Activated T-helper 1 cell treated with anti-CD3 and anti-CD28 coated beads, Interleukin-2, amount 50 U/mL, for 16 hours (primary cell): Measurements from ENCODE around the gene DLX3.

Source experiments
- DNase-seq, 2 donors: peaks; one replicate each; pipeline ENCODE4 v3.0.0-alpha.2; 2020; ENCODE audit warnings: low read depth in 1 of 2, low spot score in 1 of 2

Gene DLX3

DNA sequence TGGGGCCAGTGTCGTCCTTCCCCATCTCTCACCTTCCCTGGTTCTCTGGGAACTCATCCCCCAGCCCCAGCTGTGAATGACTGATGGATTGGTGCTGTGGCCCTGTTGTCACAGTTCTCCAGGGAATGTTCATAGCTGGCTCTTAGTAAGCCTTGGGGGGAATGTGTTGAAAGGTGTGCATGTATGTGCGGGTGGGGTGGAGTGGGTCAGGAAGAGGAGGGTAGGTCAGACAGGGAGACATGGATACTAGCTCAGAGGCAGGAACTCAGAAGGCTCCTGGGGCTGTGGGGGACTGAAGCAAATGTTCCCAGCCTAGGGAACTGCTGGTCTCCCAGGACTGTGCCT is 21.8 kb downstream of the DLX3 start:
- DNase-seq = no peak

DNA sequence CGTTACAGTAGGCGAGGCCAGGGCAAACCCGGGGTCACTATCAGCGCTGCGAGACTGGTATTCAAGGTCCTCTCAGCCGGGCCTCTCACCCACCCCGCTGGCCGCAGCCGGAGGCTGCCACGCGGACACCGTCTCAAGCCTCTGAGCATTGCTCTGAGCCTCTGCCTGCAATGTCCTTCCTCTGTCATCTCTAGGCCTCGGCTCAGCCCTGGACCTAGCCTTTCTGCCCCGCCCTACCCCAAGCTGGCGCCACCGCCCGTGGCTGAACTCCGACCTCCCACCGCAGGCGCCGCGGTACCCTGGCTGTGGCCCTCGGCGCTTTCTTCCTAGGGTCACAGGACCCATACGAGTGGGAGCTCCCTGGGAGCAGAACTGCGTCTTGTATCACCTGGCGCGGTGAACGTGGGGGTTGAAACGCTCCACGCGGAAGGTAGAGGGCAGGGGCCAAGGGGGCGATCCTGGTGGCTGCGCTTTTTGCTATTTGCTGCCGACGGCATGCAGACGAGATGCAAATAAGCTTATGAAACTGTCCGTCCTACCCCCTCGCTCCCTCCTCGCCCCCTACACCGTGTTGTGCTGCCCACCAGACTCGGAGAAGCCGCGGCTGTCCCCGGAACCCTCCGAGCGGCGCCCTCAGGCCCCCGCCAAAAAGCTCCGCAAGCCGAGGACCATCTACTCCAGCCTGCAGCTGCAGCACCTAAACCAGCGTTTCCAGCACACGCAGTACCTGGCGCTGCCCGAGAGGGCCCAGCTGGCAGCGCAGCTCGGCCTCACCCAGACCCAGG is 22.3 kb downstream of the DLX3 start:
- DNase-seq = no peak

- DNase-seq = no peak
Observed at GRCh38 chr17:49971848-49972485, 23.1 kb downstream of the DLX3 start.

- DNase-seq = no peak
Observed at GRCh38 chr17:49971199-49971847, 23.7 kb downstream of the DLX3 start.

DNA sequence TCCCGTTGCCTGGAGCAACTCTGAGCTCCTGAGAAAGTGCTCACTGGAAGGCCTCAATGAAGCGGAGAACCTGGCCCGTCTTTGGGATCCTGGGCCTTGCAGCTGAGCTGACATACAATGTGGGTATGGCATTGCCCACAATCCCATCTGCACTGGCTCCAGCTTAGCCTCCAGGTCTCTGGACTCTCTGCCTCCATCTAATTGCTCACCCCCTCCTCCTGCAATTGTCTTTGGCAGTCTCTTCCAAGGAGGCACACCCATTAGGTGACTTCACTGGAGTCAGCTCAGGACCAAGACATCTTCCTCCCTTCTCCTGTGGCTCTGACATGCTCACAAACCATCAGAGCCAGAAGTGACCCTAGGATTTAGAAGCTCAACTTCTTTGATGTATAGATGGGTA is 24.5 kb downstream of the DLX3 start:
- DNase-seq = no peak

DNA sequence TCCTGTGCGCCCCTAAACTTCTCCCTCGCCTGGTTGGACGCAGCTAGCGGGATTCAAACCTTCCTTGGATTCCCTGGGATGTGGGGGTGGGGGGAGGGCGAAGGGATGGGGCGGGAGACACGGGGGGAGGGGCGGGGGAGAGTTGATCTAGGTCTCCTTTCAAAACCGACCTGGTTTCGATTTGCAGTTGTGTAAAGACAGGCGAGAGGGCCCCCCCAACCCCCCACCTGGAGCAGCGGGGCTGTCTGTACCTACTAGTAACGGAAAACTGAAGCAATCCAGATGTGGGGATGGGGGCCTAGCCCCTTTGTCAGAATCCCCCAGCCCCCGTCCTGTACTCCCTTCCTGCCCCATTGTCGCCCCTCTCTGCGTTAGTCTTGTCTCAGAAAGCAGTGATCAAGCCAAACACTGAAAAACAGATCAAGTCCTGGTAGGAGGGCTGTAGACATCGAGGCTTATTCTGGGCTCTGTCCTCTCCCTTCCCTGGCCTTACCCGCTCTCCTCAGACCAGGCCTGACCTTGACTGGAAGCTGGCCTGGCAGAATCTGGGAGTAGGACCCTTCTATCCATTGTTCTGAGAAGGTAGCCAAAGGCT is 25.1 kb downstream of the DLX3 start:
- DNase-seq = no peak

GRCh38 chr17:49969134-49969759 is 25.8 kb downstream of the DLX3 start, which contains the start of gene DLX4:
Gene DLX4 (plus strand): TSS chr17:49969190. CDS start chr17:49969469, 279 bp downstream.
- no peak for DNase-seq

GRCh38 chr17:49968405-49969133 is 26.5 kb downstream of the DLX3 start:
- DNase-seq = peak; percentile 19 to 54

- no peak for DNase-seq
Observed at GRCh38 chr17:49967621-49968404, 27.2 kb downstream of the DLX3 start.

GRCh38 chr17:49967205-49967604 is 27.8 kb downstream of the DLX3 start:
- no peak for DNase-seq

- no peak for DNase-seq
Observed at GRCh38 chr17:49966767-49967166, 28.3 kb downstream of the DLX3 start.

GRCh38 chr17:49965524-49965909 is 29.5 kb downstream of the DLX3 start:
- no peak for DNase-seq

GRCh38 chr17:49964769-49965523 is 30.1 kb downstream of the DLX3 start:
- no peak for DNase-seq

GRCh38 chr17:49964303-49964768 is 30.7 kb downstream of the DLX3 start:
- no peak for DNase-seq

DNA sequence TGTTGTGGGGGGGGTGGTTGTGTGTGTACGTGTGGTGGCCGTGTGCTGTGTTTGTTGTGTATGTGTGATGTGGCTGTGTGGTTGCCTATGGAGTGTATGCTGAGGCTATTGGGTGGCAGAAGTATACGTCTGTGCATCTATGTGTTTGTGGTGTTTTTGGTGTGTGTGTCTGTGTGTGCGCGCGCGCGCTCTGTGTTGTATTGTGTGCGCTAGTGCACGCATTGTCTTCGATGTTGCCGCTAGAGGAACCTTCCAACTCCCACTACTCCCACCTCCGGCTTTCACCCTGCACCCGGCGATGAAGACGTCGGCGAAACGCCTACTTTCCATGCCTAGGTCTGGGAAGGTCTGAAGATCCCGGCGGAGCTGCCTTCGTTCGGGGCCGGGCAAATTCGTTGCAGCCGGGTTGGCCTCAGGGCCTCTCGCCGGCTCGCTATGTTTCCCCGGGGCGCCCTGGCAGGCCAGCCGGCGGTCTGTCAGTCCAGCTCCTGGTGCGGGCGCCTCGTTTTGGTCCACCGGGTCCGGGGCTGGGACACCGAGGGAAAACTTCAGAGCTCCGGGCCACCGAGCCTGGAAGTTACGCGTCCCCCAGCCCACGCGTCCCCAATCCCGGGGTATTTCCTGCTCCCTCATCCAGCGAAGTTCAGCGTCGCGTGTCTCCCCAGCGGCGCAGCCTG is 31.3 kb downstream of the DLX3 start:
- no peak for DNase-seq

DNA sequence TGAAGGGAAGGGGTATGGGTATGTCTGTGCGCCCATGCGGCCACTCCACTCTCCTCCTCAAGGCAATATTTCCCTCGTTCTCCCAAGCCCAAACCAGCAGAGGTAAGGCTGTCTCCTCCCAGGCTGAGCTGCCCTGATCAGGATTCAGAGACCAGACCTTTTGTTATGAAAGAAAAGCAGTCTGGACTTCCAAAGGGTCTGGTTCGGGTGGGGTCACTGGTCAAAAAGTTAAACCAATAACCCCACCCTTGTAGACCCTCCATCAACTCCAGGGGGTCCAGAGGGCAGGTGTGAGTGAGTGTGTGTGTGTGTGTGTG is 31.8 kb downstream of the DLX3 start:
- no peak for DNase-seq

- DNase-seq = no peak
Observed at GRCh38 chr17:49962599-49963308, 32.3 kb downstream of the DLX3 start.
